ENCODE data around the gene LPA.
"Not testable (repeated sequence)": the region's sequence is repeated elsewhere in the genome, so short reads cannot be mapped to it uniquely, and the experiment has no call there.

The LPA gene

GRCh38 chr6:160664198-160664597 lies at the start of gene LPA:
Gene LPA (minus strand): TSS chr6:160664275. CDS start chr6:160664214, 61 bp downstream.
- DNase-seq: not testable (repeated sequence)

GRCh38 chr6:160708993-160709392 lies 44.9 kb upstream of the LPA start:
- not testable (repeated sequence) for DNase-seq

GRCh38 chr6:160704688-160705087 lies 40.6 kb upstream of the LPA start:
- DNase-seq: not testable (repeated sequence)

- not testable (repeated sequence) for DNase-seq
Observed at GRCh38 chr6:160701918-160702680, 38.0 kb upstream of the LPA start, which contains the start of gene PLG. Gene PLG (plus strand): TSS chr6:160702244. CDS start chr6:160702305, 61 bp downstream.

GRCh38 chr6:160697826-160698225 lies 33.8 kb upstream of the LPA start:
- no peak for DNase-seq

- not testable (repeated sequence) for DNase-seq
Observed at GRCh38 chr6:160696884-160697283, 32.8 kb upstream of the LPA start.

GRCh38 chr6:160695622-160696021 lies 31.5 kb upstream of the LPA start:
- DNase-seq: not testable (repeated sequence)

- DNase-seq: not testable (repeated sequence)
Observed at GRCh38 chr6:160695025-160695424, 30.9 kb upstream of the LPA start.

- DNase-seq: peak; percentile 2
Observed at GRCh38 chr6:160692369-160692959, 28.4 kb upstream of the LPA start.

- no peak for DNase-seq
Observed at GRCh38 chr6:160691617-160692016, 27.5 kb upstream of the LPA start.

GRCh38 chr6:160690458-160690857 lies 26.4 kb upstream of the LPA start:
- no peak for DNase-seq

GRCh38 chr6:160685762-160686450 lies 21.8 kb upstream of the LPA start:
- DNase-seq: no peak

- not testable (repeated sequence) for DNase-seq
Observed at GRCh38 chr6:160685101-160685761, 21.2 kb upstream of the LPA start.

- DNase-seq: no peak
Observed at GRCh38 chr6:160679402-160679769, 15.3 kb upstream of the LPA start.

GRCh38 chr6:160678744-160679401 lies 14.8 kb upstream of the LPA start:
- no peak for DNase-seq

- DNase-seq: peak; percentile 2
Observed at GRCh38 chr6:160678230-160678629, 14.2 kb upstream of the LPA start.

GRCh38 chr6:160676418-160676817 lies 12.3 kb upstream of the LPA start:
- not testable (repeated sequence) for DNase-seq

- no peak for DNase-seq
Observed at GRCh38 chr6:160668589-160668988, 4.5 kb upstream of the LPA start.

GRCh38 chr6:160667639-160668481 lies 3.8 kb upstream of the LPA start:
- DNase-seq: peak; percentile 25

GRCh38 chr6:160662842-160663241 lies 1.2 kb downstream of the LPA start:
- no peak for DNase-seq

- DNase-seq: no peak
Observed at GRCh38 chr6:160662429-160662828, 1.6 kb downstream of the LPA start.

- no peak for DNase-seq
Observed at GRCh38 chr6:160661216-160661615, 2.9 kb downstream of the LPA start.

Measured in hematopoietic multipotent progenitor cell treated with erythropoietin and hydrocortisone succinate and interleukin-3 and kit ligand, for 6 days (in vitro differentiated cells).